ENCODE measurements around the gene INSIG2. TPM values are rescaled to one million over a fixed set of nuclear protein-coding genes. Genes with fewer than 3 reads are reported as not detected.

Gene INSIG2
- polyA plus RNA-seq (2014; cell fraction: cytosol; rRNA removed): 10.8 and 11.4 TPM in 2 replicates
- polyA plus RNA-seq (2014; cell fraction: nucleus; rRNA removed): 12.1 and 15.7 TPM in 2 replicates

- DNase-seq (ENCODE audit: low spot score): peak; percentile 98
These were observed at the start of gene INSIG2 for GRCh38 chr2:118088051-118089024. Gene INSIG2 (plus strand): TSS chr2:118088471. CDS start chr2:118096557, 8,086 bp downstream.

GRCh38 chr2:118040891-118041290 is 47.4 kb upstream of the INSIG2 start:
- no peak for DNase-seq (ENCODE audit: low spot score)

- no peak for DNase-seq (ENCODE audit: low spot score)
These were observed 44.1 kb upstream of the INSIG2 start for GRCh38 chr2:118044103-118044716.

GRCh38 chr2:118044854-118045253 is 43.4 kb upstream of the INSIG2 start:
- no peak for DNase-seq (ENCODE audit: low spot score)

- DNase-seq (ENCODE audit: low spot score): no peak
These were observed 43.0 kb upstream of the INSIG2 start for GRCh38 chr2:118045286-118045685.

GRCh38 chr2:118046634-118047210 is 41.5 kb upstream of the INSIG2 start:
- DNase-seq (ENCODE audit: low spot score): peak; percentile 14

- no peak for DNase-seq (ENCODE audit: low spot score)
These were observed 40.9 kb upstream of the INSIG2 start for GRCh38 chr2:118047380-118047826.

- no peak for DNase-seq (ENCODE audit: low spot score)
These were observed 39.9 kb upstream of the INSIG2 start for GRCh38 chr2:118048401-118048800.

GRCh38 chr2:118049140-118049815 is 39.0 kb upstream of the INSIG2 start:
- no peak for DNase-seq (ENCODE audit: low spot score)

- DNase-seq (ENCODE audit: low spot score): no peak
These were observed 38.5 kb upstream of the INSIG2 start for GRCh38 chr2:118049816-118050140.

GRCh38 chr2:118050386-118050785 is 37.9 kb upstream of the INSIG2 start:
- no peak for DNase-seq (ENCODE audit: low spot score)

GRCh38 chr2:118050974-118051373 is 37.3 kb upstream of the INSIG2 start:
- DNase-seq (ENCODE audit: low spot score): no peak

- no peak for DNase-seq (ENCODE audit: low spot score)
These were observed 36.4 kb upstream of the INSIG2 start for GRCh38 chr2:118051826-118052358.

GRCh38 chr2:118052474-118052873 is 35.8 kb upstream of the INSIG2 start:
- DNase-seq (ENCODE audit: low spot score): no peak

- no peak for DNase-seq (ENCODE audit: low spot score)
These were observed 34.6 kb upstream of the INSIG2 start for GRCh38 chr2:118053681-118054080.

- DNase-seq (ENCODE audit: low spot score): no peak
These were observed 33.9 kb upstream of the INSIG2 start for GRCh38 chr2:118054213-118055008.

GRCh38 chr2:118055512-118056164 is 32.6 kb upstream of the INSIG2 start:
- DNase-seq (ENCODE audit: low spot score): no peak

- DNase-seq (ENCODE audit: low spot score): no peak
These were observed 32.1 kb upstream of the INSIG2 start for GRCh38 chr2:118056165-118056534.

- DNase-seq (ENCODE audit: low spot score): no peak
These were observed 31.5 kb upstream of the INSIG2 start for GRCh38 chr2:118056801-118057200.

GRCh38 chr2:118058951-118059350 is 29.3 kb upstream of the INSIG2 start:
- DNase-seq (ENCODE audit: low spot score): no peak

Measured in SK-N-DZ (cell line).